ENCODE results near the gene RGS21. TPM values are rescaled to one million over a fixed set of nuclear protein-coding genes. Genes with fewer than 3 reads are reported as not detected.

The RGS21 gene
- not detected in 2 replicates for total RNA-seq (2014; rRNA removed; shearing (Covaris generic))
- not detected in 2 replicates for total RNA-seq (2022)
- not detected for Bru-seq, nascent RNA
- BruChase-seq, experiment 1, labeled RNA remaining after a 6-hour chase = not detected
- BruChase-seq, experiment 2, labeled RNA remaining after a 2-hour chase = not detected
- long read RNA-seq, partial matches to known transcripts = 0 of 1 reads
- long read RNA-seq, other reads (novel, unspliced or antisense) = 1 of 1 reads

GRCh38 chr1:192316942-192317450, at the start of gene RGS21:
TSS of gene RGS21 (plus strand) at chr1:192316992. CDS start at chr1:192343037, 26,045 bp downstream.
- POLR2A ChIA-PET = interaction anchor here (0.9 kb wide), 1 partner anchor 14 kb away, joined by 3 read pairs; no protein-coding TSS in a partner anchor
- no peak for DNase-seq (ENCODE audit: low spot score)
- H3K9me3 ChIP-seq (ENCODE audit: low read length) = no peaks in the 10 kb centered on the region
- intact Hi-C loops (cut with micrococcal nuclease; ENCODE audit: unreplicated experiment) = no loop called here
- no peak within 1 kb of the TSS for H3K4me3 ChIP-seq (ENCODE audit: low read depth, low read length, poor library complexity, severe bottlenecking)
- no peaks in the 10 kb centered on the region for H3K79me2 ChIP-seq (ENCODE audit: insufficient read depth, low read depth, low read length)
- no peak within 1 kb of the TSS for H3K4me2 ChIP-seq (ENCODE audit: low read length)
- no peaks in the 10 kb centered on the region for H3K4me1 ChIP-seq (ENCODE audit: insufficient read depth, low read length, poor library complexity, severe bottlenecking)
- no TSS peak for BruUV-seq (replicated peaks)
- CTCF ChIA-PET (ENCODE audit: unreplicated experiment) = no interaction called here
- no peak for TF ChIP-seq EZH2phosphoT487 (IDR thresholded peaks at IDR 0.05; ENCODE audit: borderline replicate concordance, low read depth, low read length)
- no peak for TF ChIP-seq CTCF (conservative IDR thresholded peaks at IDR 0.05; ENCODE audit: low read length)
- H3K27ac ChIP-seq (ENCODE audit: low read depth, low read length, poor library complexity, severe bottlenecking) = no peak within 1 kb of the TSS
- H4K20me1 ChIP-seq (ENCODE audit: insufficient read depth, low read length) = no peaks in the 10 kb centered on the region
- H2AFZ ChIP-seq (ENCODE audit: low read length) = no peak within 1 kb of the TSS
- no peaks in the 10 kb centered on the region for H3K9me2 ChIP-seq (ENCODE audit: insufficient read depth, low read length)
- no peaks in the 10 kb centered on the region for H3K36me3 ChIP-seq (ENCODE audit: insufficient read depth, low read length)

- Histone ChIP-seq H2AFZ (ENCODE audit: low read length) (no peak overlapping the region), H3K4me3 (ENCODE audit: low read depth, low read length, poor library complexity, severe bottlenecking) (no peak overlapping the region), H3K27ac (ENCODE audit: low read depth, low read length, poor library complexity, severe bottlenecking) (no peak overlapping the region), H3K9me3 (ENCODE audit: low read length) (no peaks in the 10 kb centered on the region), H3K4me2 (ENCODE audit: low read length) (no peak overlapping the region), H4K20me1 (ENCODE audit: insufficient read depth, low read length) (no peaks in the 10 kb centered on the region), H3K36me3 (ENCODE audit: insufficient read depth, low read length) (no peaks in the 10 kb centered on the region), H3K79me2 (ENCODE audit: insufficient read depth, low read depth, low read length) (no peaks in the 10 kb centered on the region), H3K4me1 (ENCODE audit: insufficient read depth, low read length, poor library complexity, severe bottlenecking) (no peaks in the 10 kb centered on the region), H3K9me2 (ENCODE audit: insufficient read depth, low read length) (no peaks in the 10 kb centered on the region)
- TF ChIP-seq CTCF (conservative IDR thresholded peaks at IDR 0.05; ENCODE audit: low read length) (no peak), EZH2phosphoT487 (IDR thresholded peaks at IDR 0.05; ENCODE audit: borderline replicate concordance, low read depth, low read length) (no peak)
- no TSS peak for BruUV-seq (replicated peaks)
- intact Hi-C loops (cut with micrococcal nuclease; ENCODE audit: unreplicated experiment) = no loop called here
- no peak for DNase-seq (ENCODE audit: low spot score)
- POLR2A ChIA-PET = no interaction called here
- CTCF ChIA-PET (ENCODE audit: unreplicated experiment) = no interaction called here
These were observed 48.2 kb upstream of the RGS21 start for GRCh38 chr1:192268468-192269052.

GRCh38 chr1:192270398-192270797, 46.4 kb upstream of the RGS21 start:
- no peak for TF ChIP-seq EZH2phosphoT487 (IDR thresholded peaks at IDR 0.05; ENCODE audit: borderline replicate concordance, low read depth, low read length)
- TF ChIP-seq CTCF (conservative IDR thresholded peaks at IDR 0.05; ENCODE audit: low read length) = no peak
- no peaks in the 10 kb centered on the region for H3K9me3 ChIP-seq (ENCODE audit: low read length)
- CTCF ChIA-PET (ENCODE audit: unreplicated experiment) = no interaction called here
- H4K20me1 ChIP-seq (ENCODE audit: insufficient read depth, low read length) = no peaks in the 10 kb centered on the region
- intact Hi-C loops (cut with micrococcal nuclease; ENCODE audit: unreplicated experiment) = no loop called here
- POLR2A ChIA-PET = no interaction called here
- no peaks in the 10 kb centered on the region for H3K36me3 ChIP-seq (ENCODE audit: insufficient read depth, low read length)
- no TSS peak for BruUV-seq (replicated peaks)
- no peak overlapping the region for H3K4me2 ChIP-seq (ENCODE audit: low read length)
- H3K27ac ChIP-seq (ENCODE audit: low read depth, low read length, poor library complexity, severe bottlenecking) = no peak overlapping the region
- no peak overlapping the region for H3K4me3 ChIP-seq (ENCODE audit: low read depth, low read length, poor library complexity, severe bottlenecking)
- no peaks in the 10 kb centered on the region for H3K9me2 ChIP-seq (ENCODE audit: insufficient read depth, low read length)
- H3K4me1 ChIP-seq (ENCODE audit: insufficient read depth, low read length, poor library complexity, severe bottlenecking) = no peaks in the 10 kb centered on the region
- H2AFZ ChIP-seq (ENCODE audit: low read length) = no peak overlapping the region
- DNase-seq (ENCODE audit: low spot score) = no peak
- H3K79me2 ChIP-seq (ENCODE audit: insufficient read depth, low read depth, low read length) = no peaks in the 10 kb centered on the region
